HG02973 (cell line): ENCODE measurements around the gene MT1A.
"Not testable (repeated sequence)": the region's sequence is repeated elsewhere in the genome, so short reads cannot be mapped to it uniquely, and the experiment has no call there.

Experiments
- ATAC-seq: cut with Tn5 transposase; IDR thresholded peaks from one replicate; pipeline ENCODE4 v1.9.1; 2021; ENCODE audit warnings: moderate library complexity; ENCODE audit not compliant: unreplicated experiment

The MT1A gene

GRCh38 chr16:56652600-56652999, 14.1 kb downstream of the MT1A start:
- ATAC-seq = no peak

GRCh38 chr16:56653218-56653617, 14.8 kb downstream of the MT1A start:
- ATAC-seq = no peak

- no peak for ATAC-seq
These were observed 19.3 kb downstream of the MT1A start, which contains the start of gene MT1F for GRCh38 chr16:56657555-56658326. MT1F (plus strand) TSS chr16:56657959; CDS start chr16:56658059, 100 bp downstream.

- no peak for ATAC-seq
These were observed 19.9 kb downstream of the MT1A start for GRCh38 chr16:56658327-56658875.

- no peak for ATAC-seq
These were observed 24.2 kb downstream of the MT1A start for GRCh38 chr16:56662357-56663354.

- no peak for ATAC-seq
These were observed 26.0 kb downstream of the MT1A start for GRCh38 chr16:56664506-56664905.

- not testable (repeated sequence) for ATAC-seq
These were observed 27.1 kb downstream of the MT1A start for GRCh38 chr16:56665286-56666261.

- no peak for ATAC-seq
These were observed 29.4 kb downstream of the MT1A start, which contains the start of gene MT1G for GRCh38 chr16:56667581-56668571. MT1G (minus strand) TSS chr16:56668065; CDS start chr16:56667993, 72 bp downstream.

- no peak for ATAC-seq
These were observed 30.8 kb downstream of the MT1A start, which contains the start of gene MT1H for GRCh38 chr16:56669005-56669839. MT1H (plus strand) TSS chr16:56669814; CDS start chr16:56669885, 71 bp downstream.

- ATAC-seq = no peak
These were observed 31.6 kb downstream of the MT1A start for GRCh38 chr16:56669840-56670619.

GRCh38 chr16:56670620-56670934, 32.1 kb downstream of the MT1A start:
- ATAC-seq = no peak

- ATAC-seq = not testable (repeated sequence)
These were observed 33.2 kb downstream of the MT1A start for GRCh38 chr16:56671691-56672090.

GRCh38 chr16:56672171-56672570, 33.7 kb downstream of the MT1A start:
- ATAC-seq = not testable (repeated sequence)

GRCh38 chr16:56672761-56673536, 34.5 kb downstream of the MT1A start:
- no peak for ATAC-seq

- ATAC-seq = no peak
These were observed 35.5 kb downstream of the MT1A start for GRCh38 chr16:56673921-56674320.

GRCh38 chr16:56674570-56674969, 36.1 kb downstream of the MT1A start:
- ATAC-seq = not testable (repeated sequence)
